ENCODE measurements around the gene FCAR.

DNA sequence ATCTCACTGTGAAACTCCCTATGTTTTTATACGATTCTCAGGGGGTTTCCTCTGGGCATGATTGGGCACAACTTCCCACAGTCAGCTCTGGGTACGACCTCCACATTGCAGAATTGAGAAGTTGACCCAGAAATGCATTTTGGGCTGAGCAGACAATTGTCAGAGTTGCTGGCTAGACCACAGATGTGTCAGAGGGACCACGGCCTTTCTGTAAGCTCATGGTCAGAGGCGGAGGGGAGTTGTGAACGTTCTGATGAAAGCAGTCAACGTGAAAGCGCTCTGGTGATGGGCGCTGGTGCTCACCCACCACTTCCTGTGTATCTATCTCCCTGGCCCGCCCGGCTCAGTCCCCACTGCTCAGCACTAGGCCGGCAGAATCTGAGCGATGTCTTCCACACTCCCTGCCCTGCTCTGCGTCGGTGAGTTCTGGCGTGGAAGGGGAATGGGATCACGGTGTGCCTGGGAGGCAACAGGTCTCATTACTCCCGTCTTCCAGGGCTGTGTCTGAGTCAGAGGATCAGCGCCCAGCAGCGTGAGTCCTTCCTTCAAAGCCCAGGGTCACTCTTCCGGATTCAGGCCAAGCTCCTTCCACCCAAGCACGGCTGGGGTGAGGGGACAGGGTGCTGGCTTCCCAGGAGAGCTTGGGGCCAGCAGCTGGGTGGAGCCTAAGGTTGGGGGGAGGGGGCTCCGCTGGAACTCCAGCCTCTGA, 31.9 kb downstream of the FCAR start, which contains the start of gene NCR1:
- no peak for TF ChIP-seq EZH2 (IDR thresholded peaks at IDR 0.05; ENCODE audit: insufficient read depth, low read length)
- TF ChIP-seq, protein P1, sequence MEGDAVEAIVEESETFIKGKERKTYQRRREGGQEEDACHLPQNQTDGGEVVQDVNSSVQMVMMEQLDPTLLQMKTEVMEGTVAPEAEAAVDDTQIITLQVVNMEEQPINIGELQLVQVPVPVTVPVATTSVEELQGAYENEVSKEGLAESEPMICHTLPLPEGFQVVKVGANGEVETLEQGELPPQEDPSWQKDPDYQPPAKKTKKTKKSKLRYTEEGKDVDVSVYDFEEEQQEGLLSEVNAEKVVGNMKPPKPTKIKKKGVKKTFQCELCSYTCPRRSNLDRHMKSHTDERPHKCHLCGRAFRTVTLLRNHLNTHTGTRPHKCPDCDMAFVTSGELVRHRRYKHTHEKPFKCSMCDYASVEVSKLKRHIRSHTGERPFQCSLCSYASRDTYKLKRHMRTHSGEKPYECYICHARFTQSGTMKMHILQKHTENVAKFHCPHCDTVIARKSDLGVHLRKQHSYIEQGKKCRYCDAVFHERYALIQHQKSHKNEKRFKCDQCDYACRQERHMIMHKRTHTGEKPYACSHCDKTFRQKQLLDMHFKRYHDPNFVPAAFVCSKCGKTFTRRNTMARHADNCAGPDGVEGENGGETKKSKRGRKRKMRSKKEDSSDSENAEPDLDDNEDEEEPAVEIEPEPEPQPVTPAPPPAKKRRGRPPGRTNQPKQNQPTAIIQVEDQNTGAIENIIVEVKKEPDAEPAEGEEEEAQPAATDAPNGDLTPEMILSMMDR (IDR thresholded peaks at IDR 0.05; ENCODE audit: insufficient read depth, low read depth, low read length): no peak

Data from astrocyte (in vitro differentiated cells and primary cell).